ENCODE data around the gene RTN3. TPM values are rescaled to one million over a fixed set of nuclear protein-coding genes. Genes with fewer than 3 reads are reported as not detected.

RTN3 gene
- total RNA-seq, 3 donors from 2014 or later (not counting 1 experiment from before 2014, with no cell fraction given): 36.9 to 43.0 (median 37.6) TPM

- Histone ChIP-seq H3K4me1 (ENCODE audit: control insufficient read depth, insufficient read depth, low read length) (peaks cover 13% of the 10 kb centered on the region), H3K9me3 (ENCODE audit: control insufficient read depth, insufficient read depth, low read length) (no peaks in the 10 kb centered on the region), H3K36me3 (ENCODE audit: control insufficient read depth, insufficient read depth, low read length) (no peaks in the 10 kb centered on the region), H3K27me3 (ENCODE audit: control insufficient read depth, insufficient read depth, low read length) (peaks cover under 1% of the 10 kb centered on the region), H3K4me3 (ENCODE audit: low read length) (no peak overlapping the region), H3K27ac (ENCODE audit: low read length) (no peak overlapping the region)
- peaks cover 0 to 2% of the 10 kb centered on the region in 2 donors for H3K27me3 Mint-ChIP-seq (ENCODE audit: low read depth in 2 of 2)
- peaks cover 7 to 9% of the 10 kb centered on the region in 2 donors for H3K4me1 Mint-ChIP-seq
- no peak overlapping the region for H3K4me3 Mint-ChIP-seq
- H3K36me3 Mint-ChIP-seq: no peaks in the 10 kb centered on the region
- TF ChIP-seq CTCF (IDR thresholded peaks at IDR 0.05): no peak
- intact Hi-C loops (cut with micrococcal nuclease): no loop called here
- 96% methylated on average over 23 of the region's 23 CpGs for WGBS (ENCODE audit: insufficient coverage)
- no peak for DNase-seq
- H3K9me3 Mint-ChIP-seq: no peaks in the 10 kb centered on the region
- ATAC-seq: no peak
- no peak overlapping the region for H3K27ac Mint-ChIP-seq
Observed at GRCh38 chr11:63764340-63764678, 83.0 kb downstream of the RTN3 start.

GRCh38 chr11:63764679-63765647, 83.7 kb downstream of the RTN3 start:
- Histone ChIP-seq H3K27me3 (ENCODE audit: control insufficient read depth, insufficient read depth, low read length) (peaks cover 6% of the 10 kb centered on the region), H3K4me3 (ENCODE audit: low read length) (no peak overlapping the region), H3K27ac (ENCODE audit: low read length) (no peak overlapping the region), H3K4me1 (ENCODE audit: control insufficient read depth, insufficient read depth, low read length) (peaks cover 20% of the 10 kb centered on the region), H3K36me3 (ENCODE audit: control insufficient read depth, insufficient read depth, low read length) (no peaks in the 10 kb centered on the region), H3K9me3 (ENCODE audit: control insufficient read depth, insufficient read depth, low read length) (no peaks in the 10 kb centered on the region)
- Mint-ChIP-seq H3K4me1 (peaks cover 8 to 9% of the 10 kb centered on the region in 2 donors), H3K27ac (no peak overlapping the region), H3K9me3 (no peaks in the 10 kb centered on the region), H3K4me3 (no peak overlapping the region), H3K36me3 (no peaks in the 10 kb centered on the region), H3K27me3 (ENCODE audit: low read depth in 2 of 2) (peaks cover 0 to 2% of the 10 kb centered on the region in 2 donors)
- WGBS (ENCODE audit: insufficient coverage): 95% methylated on average over 29 of the region's 30 CpGs
- intact Hi-C loops (cut with micrococcal nuclease): loop anchor here (5.0 kb wide), 1 partner anchor 182 kb away; no protein-coding TSS in a partner anchor
- ATAC-seq (no peak), DNase-seq (no peak)
- TF ChIP-seq CTCF (IDR thresholded peaks at IDR 0.05): no peak

- peak overlapping the region; percentile 98 for H3K4me3 Mint-ChIP-seq
- H3K27ac Mint-ChIP-seq: no peak overlapping the region
- H3K9me3 ChIP-seq (ENCODE audit: control insufficient read depth, insufficient read depth, low read length): no peaks in the 10 kb centered on the region
- intact Hi-C loops (cut with micrococcal nuclease): loop anchor here (5.0 kb wide), 1 partner anchor 182 kb away; no protein-coding TSS in a partner anchor
- DNase-seq (no peak), ATAC-seq (no peak)
- 88% methylated on average over 18 of the region's 18 CpGs for WGBS (ENCODE audit: insufficient coverage)
- peaks cover 0 to 2% of the 10 kb centered on the region in 2 donors for H3K27me3 Mint-ChIP-seq (ENCODE audit: low read depth in 2 of 2)
- H3K27me3 ChIP-seq (ENCODE audit: control insufficient read depth, insufficient read depth, low read length): peaks cover 12% of the 10 kb centered on the region
- H3K4me1 Mint-ChIP-seq: peaks cover 9 to 11% of the 10 kb centered on the region in 2 donors
- H3K36me3 Mint-ChIP-seq: no peaks in the 10 kb centered on the region
- no peaks in the 10 kb centered on the region for H3K9me3 Mint-ChIP-seq
- H3K4me1 ChIP-seq (ENCODE audit: control insufficient read depth, insufficient read depth, low read length): peaks cover 22% of the 10 kb centered on the region
- H3K27ac ChIP-seq (ENCODE audit: low read length): no peak overlapping the region
- TF ChIP-seq CTCF (IDR thresholded peaks at IDR 0.05): no peak
- H3K4me3 ChIP-seq (ENCODE audit: low read length): no peak overlapping the region
- no peaks in the 10 kb centered on the region for H3K36me3 ChIP-seq (ENCODE audit: control insufficient read depth, insufficient read depth, low read length)
Observed at GRCh38 chr11:63765688-63766241, 84.5 kb downstream of the RTN3 start.
